Retina (tissue), 1 donor: ENCODE data around the gene AMMECR1.
"Not testable (repeated sequence)": the region's sequence is repeated elsewhere in the genome, so short reads cannot be mapped to it uniquely, and the experiment has no call there.

Experiments used
- DNase-seq: peaks from one replicate; pipeline ENCODE4 v3.0.0-alpha.2; 2016

AMMECR1 gene

DNA sequence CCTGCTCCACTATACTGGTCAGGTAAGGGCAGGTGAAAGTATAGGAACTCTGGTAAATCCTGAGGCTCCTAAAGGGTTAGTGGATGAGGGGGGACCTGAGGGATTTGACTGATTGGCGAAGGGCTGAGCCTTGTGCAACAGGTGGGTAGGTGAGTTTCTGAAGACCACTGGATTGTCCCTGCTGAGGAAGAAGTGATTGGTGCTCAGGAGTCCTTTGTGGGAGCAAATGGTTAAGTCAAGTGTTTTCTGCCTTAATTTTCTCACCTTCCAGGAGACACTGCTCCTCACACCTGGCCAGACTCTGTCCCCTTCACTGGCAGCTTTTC lies 156.6 kb downstream of the AMMECR1 start:
- DNase-seq: no peak

- no peak for DNase-seq
Observed at GRCh38 chrX:110159865-110160264, 158.0 kb downstream of the AMMECR1 start.

DNA sequence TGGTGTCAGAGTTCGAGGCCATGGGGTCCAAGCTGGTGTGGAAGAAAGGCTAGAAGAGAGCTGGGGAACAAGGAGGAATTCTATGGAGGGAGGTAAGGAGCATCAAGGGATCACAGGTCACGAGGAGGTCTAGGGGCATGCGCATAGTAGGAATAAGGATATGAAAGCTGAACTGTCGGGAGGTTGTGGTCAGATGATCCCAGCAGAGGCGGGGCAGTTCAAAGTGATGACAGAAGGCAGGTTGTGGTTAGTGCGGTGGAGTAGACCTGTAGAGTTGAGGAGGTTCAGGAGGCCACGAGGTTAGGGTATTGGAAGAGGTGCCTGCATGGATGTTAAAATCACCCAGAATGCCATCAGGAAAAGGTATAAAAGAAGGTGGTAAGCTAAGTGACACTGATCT lies 158.7 kb downstream of the AMMECR1 start:
- no peak for DNase-seq

GRCh38 chrX:110157444-110157843 lies 160.4 kb downstream of the AMMECR1 start:
- DNase-seq: no peak

DNA sequence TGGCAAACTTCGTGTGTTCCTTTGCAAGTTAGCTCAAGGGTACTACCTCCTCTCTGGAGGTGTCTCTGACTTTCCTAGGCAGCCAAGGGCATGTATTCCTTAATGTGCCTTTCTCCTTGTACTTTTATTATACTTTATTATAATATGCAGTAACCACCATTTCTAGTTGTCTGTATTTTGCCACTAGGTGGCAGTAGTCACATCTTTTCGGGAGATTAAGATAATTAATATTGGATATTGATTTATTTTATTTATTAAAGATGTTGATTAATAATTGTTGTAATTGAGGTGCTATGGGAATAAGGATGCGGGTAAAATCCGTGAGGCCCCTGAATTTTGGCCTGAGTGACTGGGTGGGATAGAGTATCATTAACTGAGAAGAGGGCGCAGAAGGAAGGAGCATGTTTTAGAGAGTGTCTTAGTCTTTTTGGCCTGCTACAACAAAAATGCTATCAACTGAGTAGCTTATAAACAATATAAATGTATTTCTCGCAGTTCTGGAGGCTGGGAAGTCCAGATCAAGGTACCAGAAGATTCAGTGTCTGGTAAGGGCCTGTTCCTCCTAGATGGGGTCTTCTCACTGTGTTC lies 161.6 kb downstream of the AMMECR1 start:
- no peak for DNase-seq

- no peak for DNase-seq
Observed at GRCh38 chrX:110155759-110156158, 162.1 kb downstream of the AMMECR1 start.

DNA sequence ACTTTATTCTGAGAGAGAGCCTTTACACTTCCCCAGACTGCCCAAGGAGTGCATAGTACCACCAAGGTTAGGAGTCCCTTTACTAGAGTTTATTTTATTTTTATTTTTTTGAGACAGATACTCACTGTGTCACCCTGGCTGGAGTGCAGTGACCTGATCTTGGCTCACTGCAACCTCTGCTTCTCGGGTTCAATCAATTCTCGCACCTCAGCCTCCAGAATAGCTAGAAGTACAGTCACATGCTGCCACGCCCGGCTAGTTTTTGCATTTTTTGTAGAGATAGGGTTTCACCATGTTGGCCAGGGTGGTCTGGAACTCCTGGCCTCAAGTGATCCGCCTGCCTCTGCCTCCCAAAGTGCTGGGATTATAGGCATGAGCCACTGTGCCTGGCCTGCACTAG lies 163.6 kb downstream of the AMMECR1 start:
- not testable (repeated sequence) for DNase-seq

GRCh38 chrX:110153896-110154295 lies 164.0 kb downstream of the AMMECR1 start:
- no peak for DNase-seq

DNA sequence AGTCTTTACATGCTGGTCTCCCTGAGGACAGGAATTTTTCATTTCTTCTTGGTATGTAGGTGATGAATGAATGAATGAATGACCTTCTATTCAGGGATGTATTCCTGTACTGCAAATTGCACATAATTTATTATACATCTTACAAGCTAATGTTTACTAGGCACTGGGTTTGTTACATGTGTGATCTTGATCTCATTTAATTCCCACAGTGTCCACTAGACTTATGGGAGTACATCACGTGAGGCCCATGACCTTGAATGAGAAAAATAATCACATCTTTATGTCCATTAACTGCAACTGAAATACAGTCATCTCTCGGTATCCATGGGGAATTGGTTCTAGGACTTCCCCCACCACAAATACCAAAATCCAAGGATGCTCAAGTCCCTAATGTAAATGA lies 164.6 kb downstream of the AMMECR1 start:
- DNase-seq: no peak

DNA sequence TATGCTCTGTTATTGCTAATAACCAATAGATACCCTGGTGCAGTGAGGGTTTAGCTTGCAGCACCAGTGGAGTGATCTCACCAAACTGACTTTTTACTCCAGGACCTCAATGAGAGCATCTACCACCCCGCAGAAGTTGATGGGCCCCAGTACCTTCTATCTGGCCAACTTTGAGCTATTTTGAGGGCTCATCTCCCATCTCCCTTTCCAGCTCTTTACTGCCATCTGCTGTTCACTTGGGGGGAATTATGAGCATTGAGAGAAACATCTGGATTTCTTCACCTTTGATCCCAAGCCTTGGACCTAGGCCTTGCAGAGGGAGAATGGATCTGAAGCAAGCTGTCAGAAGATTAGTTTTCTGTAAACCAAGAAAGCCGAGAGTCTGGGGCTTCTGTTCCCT lies 171.4 kb downstream of the AMMECR1 start:
- peak; percentile 43 for DNase-seq

- DNase-seq: peak; percentile 19
Observed at GRCh38 chrX:110145854-110146253, 172.0 kb downstream of the AMMECR1 start.

DNA sequence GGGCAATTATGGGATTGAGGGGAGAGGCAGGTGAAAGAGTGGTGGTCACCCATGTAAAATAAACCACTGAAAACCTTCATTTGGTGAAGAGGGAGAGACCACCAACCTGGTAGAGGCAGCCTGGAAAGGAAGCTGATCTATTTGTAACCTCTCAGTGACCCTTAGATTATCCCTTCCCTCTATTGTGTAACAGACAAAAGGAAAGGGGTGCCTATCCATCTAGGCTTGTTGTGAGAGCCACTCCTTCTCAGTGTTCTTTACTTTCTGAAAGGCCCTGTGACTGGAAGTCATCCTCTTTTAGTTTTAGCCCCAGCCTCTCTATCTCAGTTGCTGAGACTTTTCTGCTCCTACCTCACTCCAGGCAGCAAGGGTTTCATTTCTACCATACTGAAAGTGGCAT lies 172.6 kb downstream of the AMMECR1 start:
- no peak for DNase-seq
